SK-N-MC (cell line): ENCODE data around the gene USP47.

Experiments
- DNase-seq: peaks from one replicate; pipeline ENCODE4 v3.0.0-alpha.2; 2011; ENCODE audit warnings: low read depth, low spot score
- H3K27ac ChIP-seq: fragments of 200-600 bp; sonication (generic); 2 replicates; pipeline ENCODE4 v1.5.1; 2016; ENCODE audit warnings: mixed run types
- H3K36me3 ChIP-seq: fragments of 200-600 bp; sonication (generic); 2 replicates; pipeline ENCODE4 v1.6.1; 2017; ENCODE audit warnings: antibody characterized with exemption, low read length, mixed read lengths; ENCODE audit not compliant: insufficient read depth
- H3K4me3 ChIP-seq: fragments of 200-600 bp; sonication (generic); 2 replicates; pipeline ENCODE4 v1.5.1; 2016
- H3K9ac ChIP-seq: fragments of 200-600 bp; sonication (generic); 2 replicates; pipeline ENCODE4 v1.8.0; 2017; ENCODE audit warnings: mixed run types, mixed read lengths; ENCODE audit not compliant: insufficient read length
- H3K9me3 ChIP-seq: fragments of 200-600 bp; sonication (generic); 2 replicates; pipeline ENCODE4 v1.6.1; 2017; ENCODE audit warnings: low read depth, mild to moderate bottlenecking, antibody characterized with exemption, low read length, moderate library complexity, mixed read lengths
- EZH2 ChIP-seq: fragments of 200-600 bp; sonication (generic); IDR thresholded peaks from one replicate; pipeline ENCODE4 v1.6.1; 2017; ENCODE audit warnings: antibody characterized with exemption
- FOXP2 ChIP-seq: optimal IDR thresholded peaks from 2 replicates; pipeline ENCODE3; 2011; ENCODE audit warnings: mild to moderate bottlenecking, moderate library complexity; ENCODE audit not compliant: insufficient read depth; ENCODE audit errors: extremely low read length, control extremely low read depth
- POLR2AphosphoS5 ChIP-seq: IDR thresholded peaks from 2 replicates; pipeline ENCODE4 v1.6.1; 2012; ENCODE audit warnings: mild to moderate bottlenecking, low read depth, low read length, borderline replicate concordance

The USP47 gene

GRCh38 chr11:12006552-12007229, 164.9 kb downstream of the USP47 start:
- no peak overlapping the region for H3K4me3 ChIP-seq
- no peak overlapping the region for H3K27ac ChIP-seq
- no peak for DNase-seq
- H3K36me3 ChIP-seq: no peaks in the 10 kb centered on the region
- no peak for TF ChIP-seq FOXP2
- no peak for TF ChIP-seq POLR2AphosphoS5
- TF ChIP-seq EZH2: no peak
- no peak overlapping the region for H3K9ac ChIP-seq
- no peaks in the 10 kb centered on the region for H3K9me3 ChIP-seq

DNA sequence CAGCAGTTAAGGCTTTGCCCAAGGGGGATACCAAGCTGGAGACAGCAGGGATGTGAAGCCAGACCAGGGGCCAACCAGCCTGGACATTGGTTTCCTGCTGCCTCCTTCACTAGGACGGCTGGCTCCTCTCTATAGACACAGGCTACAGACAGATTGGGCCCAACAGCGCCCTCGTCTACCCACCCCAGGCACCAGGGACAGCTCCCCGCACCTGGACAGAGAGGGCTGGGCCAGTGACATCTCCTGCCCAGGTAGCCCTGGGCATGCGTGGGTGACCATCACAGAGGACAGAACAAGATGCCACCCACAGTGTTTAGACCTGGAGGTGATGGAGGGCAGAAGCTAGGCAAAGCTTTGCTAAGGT, 165.4 kb downstream of the USP47 start:
- Histone ChIP-seq H3K9me3 (no peaks in the 10 kb centered on the region), H3K27ac (no peak overlapping the region), H3K9ac (no peak overlapping the region), H3K4me3 (no peak overlapping the region), H3K36me3 (no peaks in the 10 kb centered on the region)
- TF ChIP-seq FOXP2 (no peak), EZH2 (no peak), POLR2AphosphoS5 (no peak)
- no peak for DNase-seq

GRCh38 chr11:12007769-12008737, 166.3 kb downstream of the USP47 start, which contains the start of gene DKK3:
TSS of gene DKK3 (minus strand) at chr11:12008626. CDS start at chr11:12008582, 44 bp downstream.
- no peak for DNase-seq
- H3K36me3 ChIP-seq: no peaks in the 10 kb centered on the region
- no peaks in the 10 kb centered on the region for H3K9me3 ChIP-seq
- peak within 1 kb of the TSS; percentile 15 for H3K9ac ChIP-seq
- peak within 1 kb of the TSS; percentile 79 for H3K4me3 ChIP-seq
- TF ChIP-seq EZH2 (no peak), FOXP2 (no peak), POLR2AphosphoS5 (no peak)
- no peak within 1 kb of the TSS for H3K27ac ChIP-seq
